Measurements from ENCODE around the gene NPAS3. TPM values are rescaled to one million over a fixed set of nuclear protein-coding genes. Genes with fewer than 3 reads are reported as not detected.

NPAS3 gene
- total and polyA plus RNA-seq, 7 donors, result 0.36 to 6.4 (median 4.6) TPM; not detected in 2

- 36 to 68% methylated on average over 6 of the region's 6 CpGs for WGBS, 2 donors
- Histone ChIP-seq H3K4me1 (peaks cover 0 to 8% (median 3%) of the 10 kb centered on the region in 4 donors), H3K9me3 (no peaks in the 10 kb centered on the region), H3K36me3 (no peaks in the 10 kb centered on the region), H3K27ac (no peak overlapping the region), H3K27me3 (no peaks in the 10 kb centered on the region), H3K4me3 (no peak overlapping the region)
- intact Hi-C loops (cut with DNase I), result no loop called here
- no peak for DNase-seq
- TF ChIP-seq EP300 (IDR thresholded peaks at IDR 0.05) (no peak), POLR2A (IDR thresholded peaks at IDR 0.05) (no peak), CTCF (IDR thresholded peaks at IDR 0.05) (no peak), POLR2AphosphoS5 (IDR thresholded peaks at IDR 0.05) (no peak)
Observed at GRCh38 chr14:33764876-33765650, 826.4 kb downstream of the NPAS3 start.

GRCh38 chr14:33767586-33768457 is 829.1 kb downstream of the NPAS3 start:
- TF ChIP-seq POLR2AphosphoS5 (IDR thresholded peaks at IDR 0.05), result no peak
- WGBS, 2 donors, result 83 to 88% methylated on average over 7 of the region's 7 CpGs
- H3K27ac ChIP-seq, result no peak overlapping the region

GRCh38 chr14:33768458-33768830 is 829.8 kb downstream of the NPAS3 start:
- Histone ChIP-seq H3K27me3 (no peaks in the 10 kb centered on the region), H3K4me1 (peaks cover 0 to 8% (median 3%) of the 10 kb centered on the region in 4 donors), H3K9me3 (no peaks in the 10 kb centered on the region), H3K4me3 (no peak overlapping the region), H3K27ac (no peak overlapping the region), H3K36me3 (no peaks in the 10 kb centered on the region)
- 48 to 53% methylated on average over 1 of the region's 1 CpG for WGBS, 2 donors
- TF ChIP-seq POLR2A (IDR thresholded peaks at IDR 0.05), result no peak
- TF ChIP-seq EP300 (IDR thresholded peaks at IDR 0.05), result no peak
- no peak for TF ChIP-seq POLR2AphosphoS5 (IDR thresholded peaks at IDR 0.05)
- TF ChIP-seq CTCF (IDR thresholded peaks at IDR 0.05), result no peak
- intact Hi-C loops (cut with DNase I), result no loop called here
- no peak for DNase-seq

More at GRCh38 chr14:33767586-33768457, 829.1 kb downstream of the NPAS3 start:
- no peak for DNase-seq
- H3K4me3 ChIP-seq, result no peak overlapping the region
- intact Hi-C loops (cut with DNase I), result no loop called here
- no peaks in the 10 kb centered on the region for H3K9me3 ChIP-seq
- no peaks in the 10 kb centered on the region for H3K36me3 ChIP-seq
- no peaks in the 10 kb centered on the region for H3K27me3 ChIP-seq
- H3K4me1 ChIP-seq, result peaks cover 0 to 8% (median 3%) of the 10 kb centered on the region in 4 donors

- no peak overlapping the region for H3K4me3 ChIP-seq
- no peaks in the 10 kb centered on the region for H3K36me3 ChIP-seq
- H3K9me3 ChIP-seq, result no peaks in the 10 kb centered on the region
- no peak for DNase-seq
- no peak overlapping the region for H3K27ac ChIP-seq
- 77 to 87% methylated on average over 8 of the region's 8 CpGs for WGBS, 2 donors
- no peaks in the 10 kb centered on the region for H3K27me3 ChIP-seq
- H3K4me1 ChIP-seq, result no peaks in the 10 kb centered on the region
- TF ChIP-seq POLR2AphosphoS5 (IDR thresholded peaks at IDR 0.05), result no peak
- TF ChIP-seq CTCF (IDR thresholded peaks at IDR 0.05), result no peak
- intact Hi-C loops (cut with DNase I), result no loop called here
Observed at GRCh38 chr14:33773205-33774030, 834.7 kb downstream of the NPAS3 start.

Data from sigmoid colon (tissue), 7 donors.